Hematopoietic multipotent progenitor cell treated with erythropoietin and hydrocortisone succinate and interleukin-3 and kit ligand, for 17 days (in vitro differentiated cells): ENCODE results near the gene CYP2D6.
"Not testable (repeated sequence)": the region's sequence is repeated elsewhere in the genome, so short reads cannot be mapped to it uniquely, and the experiment has no call there.

Source experiments
- DNase-seq: peaks from one replicate; pipeline ENCODE4 v3.0.0-alpha.2; 2015; ENCODE audit warnings: low spot score

Gene CYP2D6

GRCh38 chr22:42158456-42159132 is 28.0 kb upstream of the CYP2D6 start:
- no peak for DNase-seq

GRCh38 chr22:42156598-42156997 is 26.0 kb upstream of the CYP2D6 start:
- DNase-seq, result no peak

- DNase-seq, result no peak
Observed at GRCh38 chr22:42156121-42156520, 25.5 kb upstream of the CYP2D6 start.

GRCh38 chr22:42155053-42155543 is 24.5 kb upstream of the CYP2D6 start:
- DNase-seq, result no peak

- no peak for DNase-seq
Observed at GRCh38 chr22:42154293-42155052, 23.9 kb upstream of the CYP2D6 start.

GRCh38 chr22:42152661-42153270 is 22.2 kb upstream of the CYP2D6 start:
- no peak for DNase-seq

- DNase-seq, result no peak
Observed at GRCh38 chr22:42151924-42152635, 21.5 kb upstream of the CYP2D6 start.

GRCh38 chr22:42150727-42151590 is 20.3 kb upstream of the CYP2D6 start:
- no peak for DNase-seq

GRCh38 chr22:42149798-42150197 is 19.2 kb upstream of the CYP2D6 start:
- DNase-seq, result not testable (repeated sequence)

- DNase-seq, result no peak
Observed at GRCh38 chr22:42145175-42145574, 14.6 kb upstream of the CYP2D6 start.

- not testable (repeated sequence) for DNase-seq
Observed at GRCh38 chr22:42143859-42144822, 13.5 kb upstream of the CYP2D6 start.

- no peak for DNase-seq
Observed at GRCh38 chr22:42142771-42143461, 12.3 kb upstream of the CYP2D6 start.

- DNase-seq, result not testable (repeated sequence)
Observed at GRCh38 chr22:42141307-42142057, 10.9 kb upstream of the CYP2D6 start.

GRCh38 chr22:42140153-42140552 is 9.5 kb upstream of the CYP2D6 start:
- not testable (repeated sequence) for DNase-seq

GRCh38 chr22:42139508-42139907 is 8.9 kb upstream of the CYP2D6 start:
- not testable (repeated sequence) for DNase-seq

GRCh38 chr22:42138972-42139371 is 8.4 kb upstream of the CYP2D6 start:
- DNase-seq, result no peak

- no peak for DNase-seq
Observed at GRCh38 chr22:42138122-42138770, 7.6 kb upstream of the CYP2D6 start.

- not testable (repeated sequence) for DNase-seq
Observed at GRCh38 chr22:42135688-42136087, 5.1 kb upstream of the CYP2D6 start.
